Astrocyte (in vitro differentiated cells and primary cell): ENCODE data around the gene AASDHPPT.

ENCODE experiments used
- CTCF ChIP-seq: IDR thresholded peaks from 2 replicates; pipeline ENCODE4 v1.5.1; 2011; ENCODE audit warnings: low read depth, mild to moderate bottlenecking, inconsistent platforms, low read length, moderate library complexity; ENCODE audit not compliant: insufficient read depth
- EZH2 ChIP-seq: IDR thresholded peaks from 2 replicates; pipeline ENCODE4 v1.6.1; 2012; ENCODE audit warnings: mild to moderate bottlenecking, low read length, inconsistent platforms; ENCODE audit not compliant: insufficient read depth

GRCh38 chr11:106043540-106043939, 33.9 kb upstream of the AASDHPPT start:
- TF ChIP-seq CTCF, result no peak
- no peak for TF ChIP-seq EZH2
